Hematopoietic multipotent progenitor cell treated with erythropoietin and hydrocortisone succinate and interleukin-3 and kit ligand, for 15 days (in vitro differentiated cells): ENCODE measurements around the gene ARL14.

ENCODE experiments used
- DNase-seq: peaks from one replicate; pipeline ENCODE4 v3.0.0-alpha.2; 2015; ENCODE audit warnings: low spot score

The ARL14 gene

DNA sequence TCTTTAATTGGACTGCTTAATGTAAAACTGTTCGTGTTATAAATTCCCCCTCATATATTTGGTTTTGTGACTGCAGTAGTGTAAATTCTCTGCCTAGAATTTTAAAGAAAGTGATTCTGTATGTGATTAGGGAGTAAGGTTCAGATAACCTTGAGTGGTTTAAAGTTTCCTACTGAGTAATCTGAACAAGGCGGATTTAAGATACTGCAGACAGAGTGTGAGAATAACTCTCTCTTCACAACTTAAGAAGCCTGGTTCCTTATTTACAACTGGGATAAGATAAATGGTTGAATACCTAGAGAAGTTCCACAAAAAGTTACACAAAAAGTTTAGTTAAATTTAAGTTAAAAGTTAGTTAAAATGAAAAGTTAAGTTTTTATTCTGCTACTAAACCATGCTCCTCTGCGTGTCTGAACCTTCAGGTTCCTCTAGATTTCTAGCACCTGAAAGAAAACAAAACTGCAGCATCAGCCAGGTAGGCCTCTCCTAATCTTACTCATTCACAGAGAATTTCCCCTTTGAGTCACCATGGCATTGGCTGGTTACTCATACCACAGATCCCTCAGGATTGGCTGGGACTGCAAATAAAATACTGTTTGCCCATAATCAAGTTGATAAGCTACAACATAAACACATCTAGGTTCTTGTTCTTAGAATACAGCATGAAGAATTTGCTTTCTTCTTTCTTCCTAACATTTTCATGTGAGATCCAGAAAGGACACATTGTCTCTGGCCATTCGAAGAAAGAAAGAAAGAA, at the start of gene ARL14:
Gene ARL14 (plus strand): TSS at position 614 of the 757 bp plus-strand sequence. CDS start 187 bp downstream, outside the sequence.
- no peak for DNase-seq

DNA sequence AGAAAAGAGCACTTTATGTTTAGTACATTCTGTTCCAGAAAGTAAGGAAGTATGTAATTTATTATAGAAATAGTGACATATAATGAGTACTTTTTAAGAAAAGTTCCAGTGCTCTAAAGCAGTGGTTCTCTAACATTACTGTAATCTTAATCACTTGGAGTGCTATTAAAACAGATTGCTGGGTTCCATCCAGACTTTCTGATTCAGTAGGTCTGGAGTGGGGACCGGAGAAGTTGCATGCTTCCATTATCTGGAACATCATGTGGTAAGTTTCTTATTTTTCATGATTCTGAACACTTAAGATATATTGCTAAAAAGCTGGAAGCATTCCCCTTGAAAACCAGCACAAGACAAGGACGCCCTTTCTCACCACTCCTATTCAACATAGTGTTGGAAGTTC, 47.5 kb upstream of the ARL14 start:
- DNase-seq, result no peak

- DNase-seq, result no peak
Measured at GRCh38 chr3:160633361-160634083, 43.4 kb upstream of the ARL14 start.

GRCh38 chr3:160635213-160635612, 41.7 kb upstream of the ARL14 start:
- DNase-seq, result no peak

- no peak for DNase-seq
Measured at GRCh38 chr3:160637086-160637485, 39.9 kb upstream of the ARL14 start.

GRCh38 chr3:160638184-160638583, 38.8 kb upstream of the ARL14 start:
- DNase-seq, result no peak

- no peak for DNase-seq
Measured at GRCh38 chr3:160641665-160642309, 35.2 kb upstream of the ARL14 start.

- DNase-seq, result no peak
Measured at GRCh38 chr3:160643994-160644393, 33.0 kb upstream of the ARL14 start.

GRCh38 chr3:160644491-160644890, 32.5 kb upstream of the ARL14 start:
- DNase-seq, result no peak

- no peak for DNase-seq
Measured at GRCh38 chr3:160648701-160649100, 28.3 kb upstream of the ARL14 start.

GRCh38 chr3:160649596-160649995, 27.4 kb upstream of the ARL14 start:
- DNase-seq, result no peak

DNA sequence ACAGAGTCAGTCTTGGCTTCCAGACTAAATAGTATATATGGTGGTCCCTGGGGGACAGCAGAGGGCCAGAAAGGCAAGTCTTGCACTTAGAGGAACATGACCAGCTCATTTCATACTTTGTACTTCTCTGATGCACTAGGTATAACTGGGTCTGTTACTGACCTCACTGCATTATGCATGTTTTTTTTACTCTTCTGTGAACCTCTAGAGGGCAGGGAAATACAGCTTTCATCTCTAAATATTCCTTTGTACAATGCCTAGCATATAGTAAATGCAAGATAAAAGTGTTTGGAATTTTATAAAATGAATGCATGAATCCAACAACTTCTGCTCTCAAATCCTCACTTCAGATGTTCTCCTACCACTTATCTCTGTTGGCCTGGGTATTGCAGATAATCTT, 23.4 kb upstream of the ARL14 start:
- DNase-seq, result no peak

GRCh38 chr3:160660902-160661301, 16.1 kb upstream of the ARL14 start:
- DNase-seq, result no peak

DNA sequence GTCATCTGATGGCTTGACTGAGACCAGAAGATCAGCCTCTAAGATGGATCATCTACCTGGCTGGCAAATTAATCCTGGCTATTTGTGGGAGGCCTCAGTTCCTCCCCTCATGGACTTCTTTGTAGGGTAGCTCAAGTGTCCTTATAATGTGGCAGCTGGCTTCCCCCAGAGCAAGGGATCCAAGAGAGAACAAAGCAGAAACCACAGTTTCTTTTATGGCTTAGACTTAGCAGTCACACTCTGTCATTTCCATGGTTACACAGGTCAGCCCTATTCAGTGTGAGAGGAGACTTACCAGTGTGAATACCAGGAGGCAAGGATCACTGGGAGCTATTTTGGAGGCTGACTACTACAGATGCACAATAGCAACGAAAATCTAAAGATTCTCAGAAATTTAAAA, 15.3 kb upstream of the ARL14 start:
- no peak for DNase-seq

DNA sequence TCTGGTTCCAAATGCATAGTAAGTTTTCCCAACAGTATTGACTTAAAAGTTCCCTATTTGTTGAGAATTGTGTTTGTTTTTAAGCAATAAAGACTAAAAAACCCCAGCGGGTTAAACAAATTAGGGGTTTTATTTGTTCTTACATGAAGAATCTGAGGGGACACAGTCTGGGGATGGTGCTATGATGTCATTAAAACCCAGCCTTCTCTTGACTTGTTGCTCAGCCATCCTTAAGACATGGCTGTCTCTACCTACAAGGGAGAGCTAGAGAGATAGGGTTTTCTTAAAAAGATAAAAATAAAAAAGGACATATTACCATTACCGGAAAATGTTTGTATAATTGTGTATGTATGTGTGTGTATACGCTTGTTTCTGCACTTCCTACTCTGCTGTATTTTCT, 11.7 kb upstream of the ARL14 start:
- no peak for DNase-seq

GRCh38 chr3:160665784-160666526, 11.0 kb upstream of the ARL14 start:
- DNase-seq, result no peak

GRCh38 chr3:160667452-160667851, 9.5 kb upstream of the ARL14 start:
- DNase-seq, result no peak

GRCh38 chr3:160668454-160668853, 8.5 kb upstream of the ARL14 start:
- DNase-seq, result no peak

GRCh38 chr3:160671231-160671630, 5.7 kb upstream of the ARL14 start:
- no peak for DNase-seq

- no peak for DNase-seq
Measured at GRCh38 chr3:160671995-160672394, 5.0 kb upstream of the ARL14 start.

GRCh38 chr3:160673188-160673587, 3.8 kb upstream of the ARL14 start:
- no peak for DNase-seq

DNA sequence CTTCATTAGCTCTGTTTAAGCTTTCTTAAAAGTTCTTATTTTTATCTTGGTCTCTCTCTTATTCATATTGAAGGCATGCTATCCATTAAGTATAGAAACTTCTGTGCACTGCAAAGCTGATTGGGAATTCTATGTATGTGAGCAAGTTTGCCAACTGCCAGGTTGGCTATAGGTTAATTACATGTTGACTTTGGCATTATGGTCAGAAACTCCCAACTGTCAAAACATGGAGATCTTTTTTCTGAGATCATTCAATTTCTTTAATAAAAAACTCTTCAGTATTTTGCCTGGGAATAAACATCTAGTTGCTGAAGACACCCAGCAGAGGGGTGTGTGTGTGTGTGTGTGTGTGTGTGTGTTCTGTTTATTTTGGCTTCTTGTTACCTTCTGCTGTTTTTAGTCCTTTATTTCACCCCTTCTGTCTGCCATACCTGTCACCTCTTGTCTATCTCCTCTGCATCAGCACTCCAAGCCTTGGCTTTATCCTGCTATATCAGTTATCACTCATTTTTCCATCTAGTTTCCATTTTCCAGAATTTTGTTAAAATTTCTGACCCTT, 1.3 kb upstream of the ARL14 start:
- no peak for DNase-seq
